ENCODE data around the gene TPCN2.

The TPCN2 gene

GRCh38 chr11:69040051-69040450 is 8.7 kb upstream of the TPCN2 start:
- no peaks in the 10 kb centered on the region for H3K79me2 ChIP-seq (ENCODE audit: insufficient read depth, low read length)
- no peak overlapping the region for H3K27ac ChIP-seq (ENCODE audit: low read depth, low read length)
- TF ChIP-seq CTCF (IDR thresholded peaks at IDR 0.05; ENCODE audit: insufficient read depth, low read length, poor library complexity, severe bottlenecking) (no peak), EZH2phosphoT487 (conservative IDR thresholded peaks at IDR 0.05; ENCODE audit: low read length) (no peak)
- H4K20me1 ChIP-seq (ENCODE audit: low read depth, low read length) = no peaks in the 10 kb centered on the region
- no peaks in the 10 kb centered on the region for H3K9me2 ChIP-seq (replicated peaks; ENCODE audit: insufficient read depth, low read length)
- no peaks in the 10 kb centered on the region for H3K9me3 ChIP-seq (ENCODE audit: insufficient read depth, low read length)
- no peak overlapping the region for H2AFZ ChIP-seq (ENCODE audit: low read depth, low read length, severe bottlenecking)
- H3K4me2 ChIP-seq (ENCODE audit: low read depth, low read length, poor library complexity, severe bottlenecking) = no peak overlapping the region
- no peak overlapping the region for H3K9ac ChIP-seq (ENCODE audit: low read length)
- H3K4me3 ChIP-seq (ENCODE audit: insufficient read depth, low read length, poor library complexity, severe bottlenecking) = no peak overlapping the region
- no peaks in the 10 kb centered on the region for H3F3A ChIP-seq (ENCODE audit: insufficient read depth)
- no peaks in the 10 kb centered on the region for H3K27me3 ChIP-seq (ENCODE audit: low read length)
- no peaks in the 10 kb centered on the region for H3K36me3 ChIP-seq (ENCODE audit: low read length)

GRCh38 chr11:69040581-69041260 is 8.0 kb upstream of the TPCN2 start:
- H2AFZ ChIP-seq (ENCODE audit: low read depth, low read length, severe bottlenecking) = no peak overlapping the region
- H3K9ac ChIP-seq (ENCODE audit: low read length) = no peak overlapping the region
- no peaks in the 10 kb centered on the region for H3K79me2 ChIP-seq (ENCODE audit: insufficient read depth, low read length)
- H3F3A ChIP-seq (ENCODE audit: insufficient read depth) = no peaks in the 10 kb centered on the region
- no peaks in the 10 kb centered on the region for H3K9me2 ChIP-seq (replicated peaks; ENCODE audit: insufficient read depth, low read length)
- H3K9me3 ChIP-seq (ENCODE audit: insufficient read depth, low read length) = no peaks in the 10 kb centered on the region
- no peaks in the 10 kb centered on the region for H4K20me1 ChIP-seq (ENCODE audit: low read depth, low read length)
- H3K27ac ChIP-seq (ENCODE audit: low read depth, low read length) = no peak overlapping the region
- H3K4me2 ChIP-seq (ENCODE audit: low read depth, low read length, poor library complexity, severe bottlenecking) = no peak overlapping the region
- TF ChIP-seq EZH2phosphoT487 (conservative IDR thresholded peaks at IDR 0.05; ENCODE audit: low read length) (no peak), CTCF (IDR thresholded peaks at IDR 0.05; ENCODE audit: insufficient read depth, low read length, poor library complexity, severe bottlenecking) (no peak)
- H3K27me3 ChIP-seq (ENCODE audit: low read length) = no peaks in the 10 kb centered on the region
- H3K4me3 ChIP-seq (ENCODE audit: insufficient read depth, low read length, poor library complexity, severe bottlenecking) = no peak overlapping the region
- H3K36me3 ChIP-seq (ENCODE audit: low read length) = no peaks in the 10 kb centered on the region

GRCh38 chr11:69041516-69041915 is 7.2 kb upstream of the TPCN2 start:
- Histone ChIP-seq H3F3A (ENCODE audit: insufficient read depth) (no peaks in the 10 kb centered on the region), H3K4me3 (ENCODE audit: insufficient read depth, low read length, poor library complexity, severe bottlenecking) (no peak overlapping the region), H3K27ac (ENCODE audit: low read depth, low read length) (no peak overlapping the region), H3K36me3 (ENCODE audit: low read length) (no peaks in the 10 kb centered on the region), H3K9me2 (replicated peaks; ENCODE audit: insufficient read depth, low read length) (no peaks in the 10 kb centered on the region), H2AFZ (ENCODE audit: low read depth, low read length, severe bottlenecking) (no peak overlapping the region), H3K9ac (ENCODE audit: low read length) (no peak overlapping the region), H3K79me2 (ENCODE audit: insufficient read depth, low read length) (no peaks in the 10 kb centered on the region), H3K27me3 (ENCODE audit: low read length) (no peaks in the 10 kb centered on the region), H3K9me3 (ENCODE audit: insufficient read depth, low read length) (no peaks in the 10 kb centered on the region), H4K20me1 (ENCODE audit: low read depth, low read length) (no peaks in the 10 kb centered on the region), H3K4me2 (ENCODE audit: low read depth, low read length, poor library complexity, severe bottlenecking) (no peak overlapping the region)
- TF ChIP-seq CTCF (IDR thresholded peaks at IDR 0.05; ENCODE audit: insufficient read depth, low read length, poor library complexity, severe bottlenecking) (no peak), EZH2phosphoT487 (conservative IDR thresholded peaks at IDR 0.05; ENCODE audit: low read length) (no peak)

Data from SU-DHL-6 (cell line).